GM19438 (cell line): Measurements from ENCODE around the gene CORO2A.
"Not testable (repeated sequence)": the region's sequence is repeated elsewhere in the genome, so short reads cannot be mapped to it uniquely, and the experiment has no call there.

Experiments used
- ATAC-seq: cut with Tn5 transposase; IDR thresholded peaks from one replicate; pipeline ENCODE4 v1.9.1; 2021; ENCODE audit warnings: low read depth; ENCODE audit not compliant: unreplicated experiment

The CORO2A gene

DNA sequence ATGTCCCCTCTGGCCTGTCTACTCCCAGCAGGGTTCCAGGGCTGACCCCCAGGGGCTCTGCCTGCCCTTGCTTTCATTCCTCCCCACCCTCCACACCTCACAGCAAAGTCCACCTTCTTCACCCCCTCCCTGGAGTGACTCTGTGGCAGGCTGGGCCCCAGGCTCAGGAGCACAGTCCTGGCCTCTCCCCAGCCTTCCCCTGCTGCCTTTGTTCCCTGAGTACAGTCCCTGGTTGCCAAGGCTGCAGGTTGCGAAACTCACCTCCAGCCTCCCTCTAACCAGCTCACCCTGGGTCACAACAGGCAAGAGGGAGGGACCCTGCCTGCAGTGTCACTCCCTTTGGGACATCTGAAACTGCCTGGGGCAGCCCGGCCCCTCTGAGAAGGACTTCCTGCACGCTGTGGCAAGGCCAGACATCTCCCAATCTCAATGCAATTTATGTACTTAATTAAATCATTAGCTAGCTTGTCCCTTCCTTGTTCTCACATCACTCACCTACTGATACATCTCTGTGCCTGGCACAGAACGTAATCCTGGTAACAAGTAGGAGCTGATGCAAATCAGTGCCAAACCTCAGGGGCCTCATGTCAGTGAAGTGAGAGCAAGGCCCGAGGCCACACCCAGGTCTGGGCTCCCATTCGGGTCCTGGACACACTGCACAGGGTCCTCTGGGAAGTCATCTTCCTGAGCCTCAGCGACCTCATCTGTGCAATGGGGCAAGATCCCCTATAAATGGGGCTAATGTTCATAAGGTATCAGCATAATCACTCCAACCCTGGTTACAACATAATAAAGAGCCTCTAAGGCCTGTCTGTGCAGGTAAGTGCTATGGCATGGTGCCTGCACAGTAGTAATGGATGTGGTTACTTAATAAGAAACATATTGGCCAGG, 46.1 kb downstream of the CORO2A start:
- ATAC-seq: no peak

DNA sequence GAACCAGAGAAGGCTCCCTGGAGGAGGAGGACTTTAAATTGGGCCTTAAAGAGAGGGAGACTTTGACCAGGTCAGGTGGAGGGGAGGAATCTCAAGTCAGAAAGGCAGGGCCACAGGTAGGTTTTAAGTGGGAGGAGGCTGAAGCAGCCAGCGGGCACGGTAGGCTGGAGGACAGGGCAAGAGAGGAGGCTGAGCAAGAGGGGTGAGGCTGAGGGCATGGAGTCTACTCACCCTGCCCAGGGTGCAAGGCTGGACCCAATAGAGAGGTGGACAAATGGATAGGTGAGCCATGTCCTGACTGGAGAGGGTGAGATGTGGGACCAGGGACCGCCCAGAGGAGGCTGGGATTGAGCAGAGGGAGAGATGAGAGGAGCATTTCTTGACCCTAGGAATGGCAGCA, 47.8 kb downstream of the CORO2A start:
- no peak for ATAC-seq

DNA sequence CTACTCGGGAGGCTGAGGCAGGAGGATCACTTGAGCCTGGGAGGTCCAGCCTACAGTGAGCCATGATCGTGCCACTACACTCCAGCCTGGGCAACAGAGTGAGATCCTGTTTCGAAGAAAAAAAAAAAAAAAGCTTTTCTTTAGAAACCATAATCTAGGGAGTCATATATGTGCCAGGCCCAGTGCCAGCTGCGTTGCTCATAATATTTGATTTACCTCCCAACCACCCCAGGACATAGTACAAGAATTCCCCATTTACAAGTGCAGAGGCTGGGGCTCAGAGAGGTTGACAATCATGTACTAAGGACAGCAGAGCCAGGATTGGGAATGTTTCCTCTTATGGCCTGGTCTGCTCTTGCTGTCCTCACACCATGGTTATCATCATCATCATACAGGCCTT, 48.4 kb downstream of the CORO2A start:
- no peak for ATAC-seq

DNA sequence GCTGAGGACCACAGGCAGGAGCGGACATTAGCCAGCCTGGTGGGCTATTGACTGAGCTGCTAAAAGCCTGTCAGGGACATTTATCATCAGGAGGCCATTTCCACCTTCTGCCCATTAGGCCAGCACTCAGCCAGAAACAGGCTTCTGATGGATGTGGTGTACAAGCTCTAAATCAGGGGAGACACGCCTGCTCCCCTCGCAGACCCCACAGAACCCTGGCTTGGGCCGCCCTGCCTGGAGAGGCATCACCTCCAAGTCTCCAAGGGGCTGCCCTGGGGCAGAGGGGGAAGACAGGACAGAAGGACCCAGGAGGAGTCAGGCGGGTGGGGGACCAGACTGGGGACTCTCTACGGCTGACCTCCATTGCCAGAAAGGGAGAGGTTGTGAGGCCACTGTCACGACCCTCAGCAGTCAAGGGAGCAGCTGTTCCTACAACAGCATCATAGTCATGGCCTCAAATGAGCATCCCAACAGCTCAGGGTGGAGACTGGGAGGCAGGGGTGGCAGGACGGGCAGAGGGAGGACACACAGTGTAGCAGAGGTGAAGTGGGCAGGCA, 49.4 kb downstream of the CORO2A start:
- ATAC-seq: no peak

DNA sequence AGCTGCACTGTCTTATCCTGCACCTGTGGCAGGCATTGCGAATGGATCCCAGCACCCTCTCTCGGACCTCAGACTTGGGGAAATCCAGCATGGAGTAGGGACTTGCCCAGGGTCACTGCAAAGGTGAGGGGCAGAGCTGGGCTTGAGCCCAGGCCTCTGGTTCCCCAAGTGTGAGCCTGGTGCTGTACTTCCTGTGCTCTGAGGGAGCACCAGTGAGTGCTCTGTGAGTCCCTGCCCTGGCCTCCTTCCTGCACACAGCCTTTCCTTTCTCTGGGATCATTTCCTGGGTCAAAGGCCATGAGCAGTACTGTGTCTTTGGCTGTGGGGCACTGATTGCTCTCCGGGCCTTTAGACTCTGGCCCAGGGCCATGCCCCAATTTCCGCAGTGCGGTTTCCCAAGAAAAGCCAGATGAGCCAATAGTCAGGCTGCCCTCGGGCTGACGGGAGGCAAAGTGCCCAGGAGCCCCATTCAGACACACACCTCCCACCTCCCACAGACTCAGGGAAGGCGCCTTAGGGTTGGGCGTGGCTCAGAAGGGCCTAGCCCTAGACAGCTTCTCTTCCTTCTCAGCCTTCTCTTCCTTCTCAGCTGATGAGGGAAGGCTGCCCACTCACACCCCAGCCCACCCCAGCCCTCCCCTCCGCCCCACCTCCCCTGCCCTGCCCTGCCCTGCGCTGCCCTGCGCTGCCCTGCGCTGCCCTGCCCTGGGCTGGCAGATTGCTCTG, 50.1 kb downstream of the CORO2A start:
- ATAC-seq: no peak

DNA sequence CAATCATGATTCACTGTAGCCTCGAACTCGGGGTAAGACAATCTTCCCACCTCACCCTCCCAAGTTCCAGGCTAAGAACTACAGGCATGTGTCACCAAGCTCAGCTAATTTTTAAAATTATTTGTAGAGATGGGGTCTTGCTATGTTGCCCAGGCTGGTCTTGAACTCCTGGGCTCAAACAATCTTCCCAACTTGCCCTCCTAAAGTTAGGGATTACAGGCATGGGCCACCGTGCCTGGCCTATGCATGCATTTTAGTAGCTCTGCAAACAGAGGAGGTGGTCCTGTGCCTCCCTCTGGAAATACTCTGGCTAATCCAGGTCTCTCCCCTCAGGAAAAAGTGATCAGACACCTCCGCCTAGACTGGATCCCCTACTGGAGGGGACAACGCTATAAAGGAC, 51.9 kb downstream of the CORO2A start:
- no peak for ATAC-seq

DNA sequence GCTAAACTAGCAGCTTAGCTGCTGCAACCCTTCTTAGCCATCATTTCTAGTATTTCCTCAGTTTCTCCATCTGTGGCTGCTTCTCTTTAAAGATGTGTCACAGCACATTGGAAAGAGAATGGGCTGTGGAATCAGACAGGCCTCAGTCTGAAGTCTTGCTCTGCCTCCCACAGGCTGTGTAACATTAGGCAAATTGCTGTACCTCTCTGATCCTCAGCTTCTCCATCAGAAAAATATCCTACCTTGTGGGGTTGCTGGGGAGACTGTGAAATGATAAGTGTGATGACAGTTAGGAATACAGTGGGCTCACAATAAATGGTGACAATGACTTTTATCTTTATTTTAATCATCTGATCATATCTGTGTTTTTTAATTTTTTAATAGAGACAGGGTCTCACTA, 55.9 kb downstream of the CORO2A start:
- ATAC-seq: no peak

DNA sequence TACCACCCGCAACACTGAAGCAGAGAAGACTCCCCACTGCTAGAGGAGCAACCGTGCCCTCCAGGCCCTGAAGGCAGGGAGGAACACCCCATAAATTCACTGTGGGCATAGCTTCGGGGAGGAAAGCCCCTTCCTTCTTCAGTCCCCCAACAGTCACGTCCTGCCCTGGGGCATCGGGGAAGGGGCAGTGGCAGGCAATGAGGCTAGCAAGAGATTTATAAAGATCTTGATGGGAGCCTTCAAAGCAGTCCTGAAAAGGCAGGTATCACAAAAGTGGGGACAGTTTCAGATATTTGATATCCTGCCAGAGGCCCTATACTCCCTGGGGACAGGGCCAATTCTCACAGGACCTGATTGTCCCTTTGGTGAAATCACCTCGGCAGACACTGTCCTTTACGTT, 56.5 kb downstream of the CORO2A start:
- ATAC-seq: no peak

DNA sequence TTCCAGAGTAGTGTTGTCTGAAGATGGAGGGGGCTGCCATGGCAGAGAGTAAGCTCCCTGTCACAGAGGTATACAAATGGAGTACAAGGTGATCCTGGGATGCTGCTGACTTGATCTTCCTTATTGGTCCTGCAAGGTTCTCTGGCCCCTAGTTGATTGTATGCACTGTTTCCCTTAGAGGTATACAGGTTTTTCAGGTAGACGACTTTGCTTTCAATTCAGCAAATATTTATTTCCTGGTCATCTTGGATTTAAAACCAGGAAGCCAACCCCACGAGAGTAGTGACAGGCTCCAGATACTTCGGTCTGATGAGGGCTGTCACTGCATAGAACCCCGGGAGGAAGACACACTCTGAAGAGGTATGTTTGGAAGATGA, 56.9 kb downstream of the CORO2A start:
- ATAC-seq: no peak

DNA sequence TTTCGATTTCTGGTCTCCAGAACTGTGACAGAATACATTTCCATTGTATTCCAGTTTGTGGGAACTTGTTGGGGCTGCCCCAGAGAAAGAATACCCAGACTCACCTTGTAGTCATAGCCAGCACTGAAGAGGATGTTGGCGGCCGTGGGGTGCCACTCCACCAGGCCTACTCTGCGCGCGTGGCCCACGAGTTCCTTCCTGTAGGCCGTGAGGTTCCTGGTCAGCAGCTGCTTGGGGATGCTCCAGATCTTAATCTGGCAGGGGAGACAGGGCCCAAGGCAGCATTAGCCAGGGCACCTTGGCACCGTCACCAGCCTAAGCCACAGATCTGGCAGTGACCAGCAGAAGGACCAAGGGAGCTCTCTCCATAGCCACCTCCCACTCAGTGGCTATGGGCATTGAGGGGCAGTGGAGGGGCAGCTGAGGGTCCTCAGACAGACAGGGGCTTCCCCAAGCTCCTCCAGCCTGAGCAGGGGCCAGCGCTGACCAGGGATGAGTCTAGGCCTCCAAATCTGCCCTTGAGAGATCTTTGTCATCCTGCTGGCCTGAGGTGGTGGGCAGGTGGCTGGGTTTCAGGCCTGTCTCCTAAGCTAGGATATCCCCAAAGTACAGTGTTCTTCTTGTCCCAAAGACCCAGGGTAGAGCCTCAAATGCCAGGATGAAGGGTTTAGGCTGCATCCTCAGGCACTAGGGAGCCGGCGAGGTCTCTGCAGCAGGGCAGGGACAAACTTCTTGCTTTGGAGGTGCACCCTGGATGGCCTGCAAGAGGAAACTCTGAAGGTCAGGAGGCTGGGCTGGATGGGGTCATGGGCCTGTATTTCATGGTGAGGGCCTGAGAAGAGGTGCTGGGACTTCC, 57.5 kb downstream of the CORO2A start:
- ATAC-seq: no peak

DNA sequence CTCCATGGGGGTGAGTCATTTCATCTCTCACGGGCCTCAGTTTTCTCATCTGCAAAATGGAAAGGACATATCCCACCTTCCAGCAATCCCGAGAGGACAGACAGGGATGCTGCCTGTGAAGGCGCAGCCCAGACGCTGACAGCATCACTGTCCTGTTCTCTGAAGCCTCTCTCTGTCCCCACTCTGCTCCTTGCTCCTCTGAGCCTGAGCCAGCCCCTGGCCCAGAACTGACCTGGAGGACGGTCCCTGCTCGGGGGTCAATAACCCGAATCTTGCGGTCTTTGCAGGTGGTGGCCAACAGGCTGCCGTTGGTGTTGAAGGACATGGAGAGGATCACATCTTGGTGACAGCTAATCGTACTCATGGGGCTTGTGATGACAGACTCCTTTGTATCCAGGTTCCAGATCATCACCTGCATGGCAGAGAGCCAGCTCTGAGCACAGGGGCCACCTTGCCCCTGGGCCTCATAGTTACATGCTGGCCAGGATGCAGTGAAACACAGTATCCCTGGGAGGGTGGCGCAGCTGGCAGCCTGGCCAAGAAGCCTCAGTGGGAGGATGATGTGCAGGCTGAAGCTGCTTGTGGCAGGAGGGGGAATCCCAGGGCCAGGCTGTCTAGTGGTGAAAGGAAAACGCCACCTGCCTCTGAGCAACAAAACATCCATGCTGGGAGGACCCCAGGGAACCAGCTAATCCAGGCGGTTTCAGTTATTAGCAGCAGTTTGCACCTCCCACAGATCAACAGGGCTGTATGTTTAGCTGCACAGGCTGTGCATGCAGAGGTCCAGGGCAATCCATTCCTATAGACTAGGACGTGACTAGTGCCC, 59.4 kb downstream of the CORO2A start:
- no peak for ATAC-seq

DNA sequence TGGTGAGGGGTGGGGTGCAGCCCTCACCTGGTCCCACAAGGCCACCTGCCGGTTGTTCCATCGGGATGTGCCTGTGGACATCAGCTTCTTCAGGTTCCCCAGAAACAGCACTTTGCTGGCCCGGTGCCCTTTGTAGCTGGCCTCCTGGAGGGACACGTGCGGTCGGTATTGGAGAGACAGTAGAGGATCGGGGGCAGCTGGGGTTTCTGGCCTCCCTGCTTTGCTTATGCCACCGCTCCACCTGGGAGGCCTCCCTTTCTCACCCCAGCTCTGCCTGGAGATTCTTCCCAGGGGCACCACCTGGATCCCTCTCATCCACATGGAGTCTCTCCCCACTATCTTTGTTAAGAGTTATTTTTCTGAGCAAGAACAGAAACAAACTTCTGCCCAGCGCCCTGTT, 60.3 kb downstream of the CORO2A start:
- no peak for ATAC-seq

DNA sequence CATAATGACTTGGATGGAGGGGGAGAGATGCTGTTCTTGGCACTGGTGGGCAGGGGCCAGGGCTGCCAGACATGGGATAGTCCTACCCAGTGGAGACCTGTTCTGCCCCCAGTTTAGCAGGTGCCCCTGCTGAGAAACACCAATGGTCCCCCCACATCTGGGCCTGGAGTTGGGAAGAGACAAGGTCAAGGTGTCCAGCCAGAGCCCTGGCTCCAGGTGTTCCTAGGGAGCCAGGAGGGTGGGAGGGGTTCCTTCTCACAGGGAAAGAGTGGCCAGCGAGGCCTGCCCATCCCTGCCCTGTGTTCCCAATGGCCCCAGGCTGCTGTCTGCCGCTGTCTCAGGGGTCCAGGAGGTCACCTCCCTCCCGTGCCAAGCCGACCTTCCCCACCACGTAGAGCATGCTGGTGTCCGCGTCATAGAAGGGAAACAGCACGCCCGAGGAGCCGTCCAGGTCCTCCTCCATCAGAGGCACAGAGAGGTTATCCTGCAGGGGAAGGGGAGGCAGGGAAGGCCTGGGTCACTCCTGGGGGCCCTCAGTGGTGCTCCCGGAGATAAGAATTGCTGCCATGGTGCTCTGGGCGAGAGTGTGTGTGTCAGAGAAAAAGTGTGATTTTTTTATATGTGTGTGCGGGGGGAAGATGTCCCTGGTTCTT, 61.7 kb downstream of the CORO2A start:
- no peak for ATAC-seq

DNA sequence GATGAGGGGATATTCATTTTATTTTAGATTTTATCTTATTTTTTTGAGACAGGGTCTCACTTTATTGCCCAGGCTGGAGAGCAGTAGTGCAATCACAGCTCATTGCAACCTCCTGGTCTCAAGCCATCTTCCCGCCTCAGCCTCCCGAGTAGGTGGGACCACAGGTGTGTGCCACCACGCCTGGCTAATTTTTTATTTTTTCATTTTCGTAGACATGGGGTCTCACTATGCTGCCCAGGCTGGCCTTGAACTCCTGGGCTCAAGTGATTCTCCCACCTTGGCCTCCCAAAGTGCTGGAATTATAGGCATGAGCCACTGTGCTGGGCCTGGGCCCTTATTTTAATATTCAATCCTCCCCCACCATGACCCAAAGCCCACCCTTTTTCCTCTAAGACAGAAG, 62.4 kb downstream of the CORO2A start:
- ATAC-seq: not testable (repeated sequence)

DNA sequence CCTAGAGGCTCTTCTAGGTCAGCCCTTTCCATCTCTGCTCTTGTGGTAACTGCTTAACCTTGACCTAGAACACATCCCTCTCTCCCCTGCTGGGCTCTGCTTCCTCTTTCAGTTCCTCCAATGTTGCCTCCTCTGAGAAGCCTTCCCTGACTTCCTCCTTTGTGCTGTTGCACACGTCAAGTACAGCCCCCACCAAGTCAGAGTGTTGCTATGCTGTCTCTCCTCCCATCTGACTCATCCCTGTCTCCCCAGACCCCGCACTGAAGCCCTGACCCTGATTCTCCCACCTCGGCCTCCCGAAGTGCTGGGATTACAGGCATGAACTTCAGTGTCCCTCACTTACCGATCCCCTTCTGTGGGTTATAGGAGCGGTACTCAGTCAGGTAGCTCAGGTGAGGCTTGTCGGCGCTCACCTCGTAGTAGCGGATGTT, 63.0 kb downstream of the CORO2A start:
- ATAC-seq: no peak

DNA sequence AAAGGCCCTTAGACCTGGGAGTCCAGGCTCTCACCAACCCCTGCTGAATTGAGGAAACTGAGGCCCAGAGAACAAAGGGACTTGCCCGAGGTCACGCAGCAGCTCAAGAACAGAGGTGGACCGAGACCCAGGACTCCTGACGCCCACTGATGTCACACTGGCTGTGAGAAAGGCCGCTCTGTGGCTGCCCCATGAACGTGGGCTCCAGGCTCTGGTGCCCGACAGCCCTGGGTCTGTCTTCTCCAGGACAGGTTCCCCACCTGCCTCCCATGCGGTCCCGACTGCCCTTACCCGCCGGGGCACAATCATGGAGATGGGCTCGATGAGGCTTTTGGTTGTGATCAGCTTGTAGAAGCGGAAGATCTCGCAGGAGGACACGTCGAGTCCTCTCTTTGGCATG, 64.1 kb downstream of the CORO2A start:
- ATAC-seq: no peak

DNA sequence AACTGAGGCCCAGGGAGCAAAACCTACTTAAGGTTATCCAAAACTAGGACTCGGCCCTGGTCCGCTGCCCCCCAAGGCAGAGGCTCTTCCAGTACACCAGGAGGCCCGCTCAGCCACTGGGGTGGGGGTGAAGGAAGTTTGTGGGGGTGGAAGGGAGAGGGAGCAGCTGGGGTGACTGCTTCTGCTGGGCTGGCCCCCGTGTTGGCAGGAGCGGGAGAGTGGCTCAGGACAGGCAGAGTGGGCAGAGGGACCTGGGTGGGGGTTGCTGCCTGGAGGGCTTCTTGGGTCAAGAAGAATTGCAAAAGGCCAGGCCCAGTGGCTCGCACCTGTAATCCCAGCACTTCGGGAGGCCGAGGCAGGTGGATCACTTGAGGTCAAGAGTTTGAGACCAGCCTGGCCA, 65.2 kb downstream of the CORO2A start:
- ATAC-seq: no peak

DNA sequence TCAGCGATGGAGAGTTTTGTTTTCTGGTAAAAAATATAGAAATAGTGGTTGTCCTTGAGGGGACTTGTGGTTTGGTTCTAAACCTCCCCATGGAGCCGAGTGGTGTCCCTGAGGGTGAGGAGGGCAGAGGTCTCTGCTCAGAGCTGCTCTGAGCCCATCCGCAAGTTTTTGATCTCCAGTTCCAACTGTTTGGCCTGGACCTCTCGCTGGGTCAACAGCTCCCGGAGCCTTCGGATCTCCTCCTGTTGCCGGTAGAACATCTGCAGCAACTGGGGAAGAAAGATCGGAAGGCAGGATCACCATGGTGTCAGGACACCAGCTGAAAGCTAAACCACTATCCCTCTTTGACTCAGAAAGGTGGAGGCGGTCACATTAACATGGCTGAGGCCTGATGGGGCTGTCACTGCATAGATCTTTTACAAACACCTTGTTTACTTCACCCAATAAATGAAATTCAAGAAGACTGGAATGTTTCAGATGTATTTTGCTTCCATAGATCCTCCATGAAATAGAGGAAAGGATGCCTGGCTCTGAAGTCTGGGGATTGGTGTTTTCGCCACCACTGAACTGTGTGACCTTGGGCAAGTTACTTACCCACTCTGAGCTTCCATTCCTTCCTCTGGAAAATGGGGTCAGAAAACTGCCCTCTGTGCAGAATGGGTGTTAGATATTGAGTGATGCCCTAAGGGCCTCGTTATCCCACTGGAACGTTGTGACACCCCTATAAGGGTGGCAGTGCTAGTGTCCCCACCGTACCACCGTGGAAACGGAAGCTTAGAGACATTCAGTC, 67.6 kb downstream of the CORO2A start:
- no peak for ATAC-seq

DNA sequence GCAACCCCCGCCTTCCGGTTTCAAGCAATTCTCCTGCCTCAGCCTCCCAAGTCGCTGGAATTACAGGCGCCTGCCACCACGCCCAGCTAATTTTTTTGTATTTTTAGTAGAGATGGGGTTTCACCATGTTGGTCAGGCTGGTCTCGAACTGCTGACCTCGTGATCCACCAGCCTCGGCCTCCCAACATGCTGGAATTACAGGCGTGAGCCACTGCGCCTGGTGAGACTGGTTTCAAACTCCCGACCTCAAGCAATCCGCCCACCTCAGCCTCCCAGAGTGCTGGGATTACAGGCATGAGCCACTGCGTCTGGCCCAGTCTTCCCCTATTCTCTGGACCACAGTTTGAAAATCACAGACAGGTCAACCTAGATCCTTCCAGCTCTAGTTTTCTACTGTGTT, 68.3 kb downstream of the CORO2A start:
- not testable (repeated sequence) for ATAC-seq
